ENCODE data around the gene NAA15.
"Not testable (repeated sequence)": the region's sequence is repeated elsewhere in the genome, so short reads cannot be mapped to it uniquely, and the experiment has no call there.

NAA15 gene

DNA sequence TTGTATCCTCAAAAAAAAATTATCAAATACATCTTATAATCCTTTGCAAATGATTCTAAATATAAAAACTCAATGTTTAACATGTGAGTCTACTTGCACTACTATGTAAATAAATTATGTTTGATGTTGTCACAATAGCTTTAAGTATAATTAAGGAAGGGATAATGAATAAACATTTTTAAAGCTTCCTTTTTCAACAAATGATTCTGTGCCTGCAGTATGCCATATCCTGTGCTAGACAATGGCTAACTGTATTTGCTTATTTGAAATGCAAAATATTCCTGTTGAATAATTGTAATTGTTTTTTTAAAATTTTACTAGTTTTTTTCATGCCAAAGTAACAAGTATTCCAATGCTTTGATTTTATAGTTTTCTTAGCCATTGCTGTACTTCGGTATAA, 60.0 kb downstream of the NAA15 start:
- no peak for DNase-seq (ENCODE audit: low read depth in 3 of 3)

DNA sequence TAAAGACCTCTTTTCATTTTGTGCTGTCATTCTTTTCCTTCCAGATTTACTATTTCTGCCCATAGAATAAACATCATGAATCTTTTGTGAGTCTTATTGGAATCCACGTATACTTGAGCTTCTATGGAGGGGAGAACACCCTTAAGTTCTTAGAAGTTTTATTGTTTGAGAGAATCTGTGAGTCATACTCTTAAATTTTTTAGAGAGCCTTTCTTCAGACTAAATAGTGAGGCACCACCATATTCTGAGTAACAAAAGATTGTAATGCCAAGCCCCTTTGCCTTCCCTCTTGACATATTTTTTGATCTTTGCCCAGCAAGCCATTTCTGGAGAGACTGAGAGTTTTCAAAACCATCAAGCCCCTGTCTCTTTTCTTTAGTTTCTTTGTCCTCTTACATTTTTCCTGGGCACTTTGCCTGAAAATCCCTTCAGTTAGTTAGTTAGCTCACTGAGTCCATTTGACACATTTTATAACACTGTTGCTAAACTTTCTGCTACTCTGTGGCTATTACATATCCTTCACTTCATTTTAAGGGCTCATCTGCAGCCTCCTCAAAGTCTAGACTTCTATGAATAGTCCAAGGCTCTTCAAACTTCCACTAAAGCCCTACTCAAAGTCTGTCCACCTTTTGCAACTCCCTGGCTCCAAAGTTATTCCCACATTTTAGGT, 66.3 kb downstream of the NAA15 start:
- DNase-seq (ENCODE audit: low read depth in 3 of 3) = no peak

DNA sequence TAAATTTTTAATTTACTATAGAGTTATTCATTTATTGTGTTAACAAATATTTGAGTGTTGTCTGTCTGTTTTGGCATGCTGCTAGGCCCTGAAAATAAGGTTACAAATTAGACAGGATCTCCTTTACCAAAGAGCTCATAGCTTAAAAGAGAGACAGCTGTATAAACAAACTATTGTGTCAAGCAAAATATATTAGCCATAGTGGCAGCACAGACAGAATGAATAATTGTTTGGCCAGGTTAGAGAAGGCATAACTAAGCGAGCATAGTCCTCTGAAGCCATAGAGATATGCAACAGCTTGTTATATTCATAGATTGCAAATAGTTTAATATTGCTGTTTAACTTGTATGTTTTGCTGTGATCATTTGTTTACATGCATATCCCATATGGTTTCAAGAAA, 67.7 kb downstream of the NAA15 start:
- DNase-seq (ENCODE audit: low read depth in 3 of 3) = no peak

DNA sequence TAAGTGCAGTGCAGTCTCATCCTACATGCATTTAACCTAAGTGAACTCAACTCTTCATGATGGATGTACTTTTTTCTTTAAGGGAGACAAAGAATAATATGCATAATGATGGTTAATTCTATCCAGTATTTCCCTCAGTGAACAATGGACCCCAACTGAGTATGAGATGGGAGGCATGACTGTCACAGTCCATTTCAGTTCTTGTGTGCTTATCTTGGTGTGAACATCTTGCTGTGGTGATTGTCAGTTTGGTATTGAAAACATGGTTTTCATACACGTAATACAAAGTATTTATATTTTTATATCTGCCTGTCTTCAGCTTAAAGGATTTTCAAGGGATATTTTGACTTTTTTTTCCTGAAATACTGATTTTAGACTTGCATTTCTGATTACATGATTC, 72.9 kb downstream of the NAA15 start:
- DNase-seq (ENCODE audit: low read depth in 3 of 3) = no peak

DNA sequence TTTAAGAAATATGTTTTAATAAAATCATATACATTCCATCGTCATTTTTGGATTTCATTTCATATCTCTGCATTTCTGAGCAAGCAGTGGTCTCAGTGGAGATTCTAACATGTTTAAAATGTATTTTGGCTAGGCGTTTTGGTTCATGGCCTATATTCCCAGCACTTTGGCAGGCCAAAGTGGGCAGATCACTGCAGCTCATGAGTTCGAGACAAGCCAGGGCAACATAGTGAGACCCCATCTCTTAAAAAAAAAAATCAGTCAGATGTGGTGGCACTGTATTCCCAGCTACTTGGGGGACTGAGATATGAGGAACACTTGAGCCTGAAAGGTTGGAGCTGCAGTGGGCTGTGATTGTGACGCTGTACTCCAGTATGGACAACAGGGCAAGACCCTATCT, 85.1 kb downstream of the NAA15 start:
- no peak for DNase-seq (ENCODE audit: low read depth in 3 of 3)

DNA sequence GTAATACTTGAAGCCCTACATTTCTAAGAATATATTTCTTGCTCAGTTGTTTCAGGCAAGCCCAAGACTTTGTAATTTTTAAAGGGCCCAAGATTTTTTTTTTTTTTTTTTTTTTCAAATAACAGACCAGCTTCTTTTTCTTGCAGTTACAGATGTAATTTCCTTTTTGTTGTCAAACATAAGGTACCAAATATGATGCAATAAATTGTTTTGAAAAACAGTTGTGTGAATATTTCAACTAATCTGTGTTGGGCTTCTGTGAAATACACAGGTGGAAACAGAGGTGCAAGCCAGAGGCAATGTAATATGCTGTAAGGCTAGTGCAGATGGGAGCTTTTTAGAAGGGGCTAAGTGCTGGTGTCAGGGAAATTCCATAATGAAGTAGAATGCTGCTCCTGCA, 87.8 kb downstream of the NAA15 start:
- no peak for DNase-seq (ENCODE audit: low read depth in 3 of 3)

DNA sequence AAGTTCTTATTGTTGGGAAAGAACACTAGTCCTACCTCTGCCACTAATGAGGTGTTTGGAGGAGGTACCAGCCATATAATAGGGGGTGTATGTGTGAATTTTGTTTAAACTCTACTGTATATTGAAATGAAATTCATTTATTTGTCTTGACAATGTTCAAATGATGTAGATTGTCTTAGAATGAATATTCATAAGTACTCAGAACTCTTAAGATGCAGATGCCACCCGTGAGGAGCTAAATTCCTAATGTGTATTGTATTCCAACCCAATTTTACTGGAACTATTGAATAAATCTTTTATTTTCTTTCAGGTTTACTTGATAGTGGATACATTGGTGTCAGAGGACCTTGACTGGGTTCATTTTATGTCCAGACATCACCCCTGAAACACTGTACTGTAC, 88.7 kb downstream of the NAA15 start:
- DNase-seq (ENCODE audit: low read depth in 3 of 3) = no peak

DNA sequence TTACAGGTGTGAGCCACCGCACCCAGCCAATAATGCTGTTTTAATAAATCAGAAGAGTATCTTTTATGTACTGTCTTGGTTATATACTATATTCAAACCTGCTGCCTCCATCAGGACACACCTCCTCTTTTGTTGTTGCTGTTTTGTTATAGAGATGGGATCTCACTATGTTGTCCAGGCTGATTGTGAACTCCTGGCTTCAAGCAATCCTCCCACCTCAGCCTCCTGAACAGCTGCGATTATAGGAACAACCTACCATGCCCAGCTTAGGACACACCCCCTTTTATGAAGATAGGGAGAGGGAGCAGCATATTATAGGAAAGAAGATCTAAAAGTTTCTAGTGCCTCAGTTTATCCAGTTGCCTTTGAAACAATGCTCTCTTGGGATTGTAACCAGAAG, 90.4 kb downstream of the NAA15 start:
- no peak for DNase-seq (ENCODE audit: low read depth in 3 of 3)

DNA sequence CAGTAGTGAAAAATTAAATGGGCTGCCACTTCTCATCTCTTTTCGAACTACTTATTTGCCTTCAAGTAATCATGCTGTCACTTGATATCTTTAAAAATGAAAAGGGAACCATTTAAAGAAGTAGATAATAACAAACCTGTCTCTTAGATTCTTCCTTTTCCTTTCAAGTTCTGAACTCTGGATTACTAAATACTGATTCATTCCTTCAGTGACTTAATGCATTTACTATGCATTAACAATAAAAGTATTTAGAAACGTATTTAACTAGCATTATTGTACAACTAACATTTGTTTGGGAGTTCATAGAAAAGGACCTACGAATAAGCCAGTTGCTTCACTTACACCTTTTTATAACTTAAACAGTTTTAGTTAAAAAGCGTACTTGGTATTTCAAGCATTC, 91.5 kb downstream of the NAA15 start:
- no peak for DNase-seq (ENCODE audit: low read depth in 3 of 3)

DNA sequence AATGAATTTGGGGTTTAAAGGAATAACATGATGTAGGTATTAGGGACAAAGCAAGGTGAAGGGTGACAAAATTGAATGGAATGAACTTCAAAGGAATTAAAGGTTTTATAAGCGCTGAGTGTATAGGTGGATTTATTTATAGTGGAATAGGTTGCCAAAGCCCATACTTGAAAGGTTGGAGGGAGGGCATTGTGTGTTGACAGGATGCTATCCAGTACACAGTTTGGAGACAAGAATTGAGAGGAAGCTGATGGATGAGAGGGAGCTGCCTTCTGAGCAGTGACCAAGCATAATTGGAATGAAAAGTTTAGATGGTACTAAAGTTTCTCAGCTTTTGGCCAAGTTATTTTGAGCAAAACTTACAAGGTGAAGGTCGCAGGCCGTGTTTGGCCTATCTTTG, 100.1 kb downstream of the NAA15 start:
- no peak for DNase-seq (ENCODE audit: low read depth in 3 of 3)

DNA sequence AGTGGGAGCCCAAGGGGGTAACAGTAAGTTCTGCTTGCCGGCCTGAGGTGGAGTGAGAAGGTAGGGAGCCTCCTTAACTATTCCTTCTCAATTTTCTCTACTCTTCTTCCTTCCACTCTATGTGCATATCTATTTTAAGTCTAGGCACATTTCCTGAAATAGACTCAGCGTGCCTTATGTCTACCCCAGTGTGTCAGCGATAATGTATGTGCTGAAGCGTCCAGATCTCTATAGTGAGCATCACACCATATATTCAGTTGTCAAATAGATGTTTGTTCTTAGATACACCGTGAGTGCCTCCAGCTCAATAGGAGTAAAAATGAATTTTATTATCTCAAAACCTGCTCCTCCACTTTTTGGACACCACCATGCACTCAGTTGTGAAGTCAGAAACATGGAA, 101.1 kb downstream of the NAA15 start:
- DNase-seq (ENCODE audit: low read depth in 3 of 3) = no peak

DNA sequence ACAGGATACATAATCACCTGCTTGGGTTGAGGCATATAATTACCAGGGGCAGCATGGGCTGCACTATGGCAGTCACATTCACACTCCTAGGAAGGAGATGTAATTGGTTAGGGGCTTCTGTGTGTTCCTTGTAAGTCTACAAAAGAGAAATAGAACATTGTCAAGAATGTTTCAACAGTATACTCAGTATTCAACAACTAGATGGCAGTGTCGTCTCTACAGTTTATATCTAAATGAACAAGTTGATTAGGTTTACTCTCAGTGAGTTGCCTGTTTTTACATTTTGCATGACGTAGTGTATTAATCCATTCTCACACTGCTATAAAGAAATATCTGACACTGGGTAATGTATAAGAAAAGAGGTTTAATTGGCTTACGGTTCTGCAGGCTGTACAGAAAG, 102.2 kb downstream of the NAA15 start:
- no peak for DNase-seq (ENCODE audit: low read depth in 3 of 3)

DNA sequence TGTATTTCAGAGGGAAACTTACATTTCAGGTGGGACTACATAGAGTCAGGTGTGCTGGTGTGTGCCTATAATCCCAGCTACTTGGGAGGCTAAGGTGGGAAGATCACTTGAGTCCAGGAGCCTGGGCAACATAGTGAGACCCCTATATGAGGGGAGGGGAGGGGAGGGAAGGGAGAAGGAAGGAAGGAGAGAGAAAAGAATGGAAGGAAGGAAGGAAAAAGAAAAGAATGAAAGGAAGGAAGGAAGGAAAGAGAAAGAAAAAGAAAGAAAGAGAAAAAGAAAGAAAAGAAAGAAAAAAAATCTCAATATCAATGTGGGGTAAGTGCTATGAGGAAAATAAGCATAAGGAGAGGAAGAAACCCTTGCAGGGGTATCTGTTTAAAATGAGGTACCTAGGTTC, 109.0 kb downstream of the NAA15 start:
- DNase-seq (ENCODE audit: low read depth in 3 of 3) = no peak

DNA sequence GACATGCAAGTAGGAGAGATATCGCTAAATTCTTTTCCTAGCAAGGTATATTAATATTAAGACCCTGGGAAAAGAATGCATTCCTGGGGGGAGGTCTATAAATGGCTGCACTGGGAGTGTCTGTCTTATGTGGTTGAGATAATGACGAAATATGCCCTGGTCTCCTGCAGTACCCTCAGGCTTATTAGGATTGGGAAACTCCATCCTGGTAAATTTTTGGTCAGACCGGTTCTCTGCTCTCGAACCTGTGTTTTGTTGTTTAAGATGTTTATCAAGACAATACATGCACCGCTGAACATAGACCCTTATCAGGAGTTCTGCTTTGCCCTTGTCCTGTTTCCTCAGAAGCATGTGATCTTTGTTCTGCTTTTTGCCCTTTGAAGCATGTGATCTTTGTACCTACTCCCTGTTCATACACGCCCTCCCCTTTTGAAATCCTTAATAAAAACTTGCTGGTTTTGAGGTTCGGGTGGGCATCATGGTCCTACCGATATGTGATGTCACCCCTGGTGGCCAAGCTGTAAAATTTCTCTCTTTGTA, 113.4 kb downstream of the NAA15 start:
- DNase-seq (ENCODE audit: low read depth in 3 of 3) = not testable (repeated sequence)

DNA sequence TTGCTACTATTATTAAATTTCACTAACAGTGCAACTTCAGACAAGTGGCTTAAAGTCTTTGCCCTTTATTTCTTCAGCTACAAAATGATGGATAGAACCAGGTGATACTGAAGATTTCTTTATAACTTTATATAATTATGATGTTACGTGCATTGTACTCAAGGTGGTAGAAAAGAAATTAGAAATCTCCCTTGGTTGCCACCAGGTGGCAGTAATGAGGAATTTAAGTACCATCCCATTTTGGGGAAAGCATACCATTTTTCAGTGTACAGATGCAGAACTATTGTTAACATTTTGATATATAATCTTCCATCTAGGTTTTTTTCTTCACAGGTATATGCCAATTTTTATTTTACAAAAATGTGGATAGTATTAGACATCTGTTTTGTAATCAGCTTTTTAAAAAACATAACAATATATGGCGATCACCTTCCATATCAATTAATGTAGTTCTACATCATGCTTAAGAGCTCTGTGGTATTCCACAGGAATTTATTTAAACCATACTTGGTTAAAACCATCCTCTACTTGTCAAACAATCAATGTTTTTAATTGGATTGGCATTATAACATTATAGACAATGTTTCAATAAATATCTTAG, 114.9 kb downstream of the NAA15 start:
- no peak for DNase-seq (ENCODE audit: low read depth in 3 of 3)

DNA sequence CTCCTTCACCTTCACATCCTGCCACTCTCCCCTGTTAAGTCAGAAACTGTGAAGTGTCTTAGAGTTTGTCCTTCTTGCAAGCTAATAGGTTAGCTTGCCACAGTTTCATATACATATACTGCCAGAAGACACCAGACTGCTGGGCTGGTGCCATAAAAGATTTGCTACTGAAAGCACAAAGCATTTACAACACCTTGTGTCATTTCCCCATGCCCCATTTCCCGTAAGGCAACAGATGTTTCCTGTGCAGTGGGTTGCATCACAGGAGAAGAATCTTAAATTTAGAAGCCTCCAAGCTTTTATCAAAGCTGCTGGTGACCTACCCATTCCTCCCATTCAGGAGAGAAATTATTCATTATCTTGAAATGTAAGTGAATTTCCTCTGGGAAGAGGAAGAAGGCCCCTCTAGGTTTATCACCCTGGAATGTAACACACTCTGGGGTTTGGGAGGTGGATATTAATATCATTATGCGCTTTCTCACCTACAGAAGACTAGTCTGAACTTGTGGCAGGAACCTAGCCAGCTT, 118.1 kb downstream of the NAA15 start:
- DNase-seq (ENCODE audit: low read depth in 3 of 3) = no peak

DNA sequence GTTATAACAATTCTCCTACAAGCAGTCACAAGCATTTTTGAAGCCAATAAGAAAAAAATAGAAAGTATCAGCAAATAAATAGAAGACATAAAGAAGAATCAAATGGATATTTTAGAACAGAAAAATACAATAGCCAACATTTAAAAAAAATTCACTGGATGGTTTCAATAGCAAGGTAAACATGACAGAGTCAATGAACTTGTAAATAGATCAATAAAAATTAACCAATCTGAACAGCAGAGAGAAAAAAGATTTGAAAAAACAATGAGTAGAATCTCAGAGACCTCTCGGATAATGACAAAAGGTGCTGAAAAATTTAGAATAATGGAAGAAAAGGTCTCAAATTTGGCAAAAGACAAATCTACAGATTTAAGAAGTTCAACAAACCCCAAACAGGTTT, 119.3 kb downstream of the NAA15 start:
- DNase-seq (ENCODE audit: low read depth in 3 of 3) = no peak

DNA sequence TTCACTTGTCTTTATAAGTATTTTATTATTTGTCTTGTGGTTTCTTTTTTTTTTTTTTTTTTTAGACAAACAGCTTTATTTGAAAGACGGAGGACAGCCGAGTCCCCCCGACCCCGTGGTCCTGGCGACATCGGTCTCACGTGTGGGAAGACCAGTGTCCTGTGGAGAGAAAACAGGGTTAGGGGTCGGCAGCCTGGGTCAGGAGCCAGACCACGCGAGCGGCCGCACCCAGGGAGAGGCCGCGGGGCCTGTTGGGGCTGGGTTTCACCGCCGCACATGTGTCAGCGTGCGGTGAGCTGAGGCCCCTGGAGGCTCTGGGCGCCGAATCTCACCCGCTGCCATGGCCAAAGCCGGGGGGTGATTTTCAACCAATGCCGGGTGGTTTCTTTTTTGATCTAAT, 134.8 kb downstream of the NAA15 start:
- DNase-seq (ENCODE audit: low read depth in 3 of 3) = no peak

DNA sequence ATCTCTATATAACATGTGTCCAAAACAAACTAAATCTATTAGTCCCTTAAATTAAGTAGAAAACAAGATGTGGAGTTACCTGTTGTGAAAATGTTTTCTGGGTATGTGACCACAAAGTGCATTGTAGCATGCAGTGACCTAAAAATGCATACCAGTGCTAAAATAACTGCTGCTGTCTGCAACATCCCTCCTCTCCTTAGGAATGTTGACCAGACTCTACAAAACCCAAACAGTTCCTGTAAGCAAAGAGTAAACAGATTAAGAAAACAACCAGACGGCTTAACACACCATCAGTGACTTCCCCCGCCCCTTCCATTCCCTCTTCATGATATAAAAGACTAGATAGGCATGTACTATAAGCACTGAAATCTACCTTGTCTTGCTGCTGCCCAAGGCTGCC, 136.8 kb downstream of the NAA15 start:
- no peak for DNase-seq (ENCODE audit: low read depth in 3 of 3)

DNA sequence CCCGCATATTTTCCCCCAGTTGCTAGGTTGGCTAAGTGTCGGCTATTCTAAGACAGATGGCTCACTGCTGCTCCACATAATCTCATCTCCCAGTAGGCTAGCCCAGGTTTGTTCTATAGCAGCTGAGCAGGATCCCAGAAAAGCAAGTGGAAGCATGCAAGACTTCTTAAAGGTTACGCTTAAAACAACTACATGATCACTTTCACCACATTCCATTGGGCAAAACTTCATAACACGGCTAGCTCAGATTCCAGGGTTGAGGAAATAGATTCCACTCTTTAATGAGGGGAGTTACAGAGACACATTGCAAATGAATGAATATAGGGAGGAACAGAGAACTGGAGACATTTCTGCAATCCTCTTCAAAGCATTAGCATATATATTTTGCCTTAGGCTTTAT, 139.7 kb downstream of the NAA15 start:
- DNase-seq (ENCODE audit: low read depth in 3 of 3) = no peak

DNA sequence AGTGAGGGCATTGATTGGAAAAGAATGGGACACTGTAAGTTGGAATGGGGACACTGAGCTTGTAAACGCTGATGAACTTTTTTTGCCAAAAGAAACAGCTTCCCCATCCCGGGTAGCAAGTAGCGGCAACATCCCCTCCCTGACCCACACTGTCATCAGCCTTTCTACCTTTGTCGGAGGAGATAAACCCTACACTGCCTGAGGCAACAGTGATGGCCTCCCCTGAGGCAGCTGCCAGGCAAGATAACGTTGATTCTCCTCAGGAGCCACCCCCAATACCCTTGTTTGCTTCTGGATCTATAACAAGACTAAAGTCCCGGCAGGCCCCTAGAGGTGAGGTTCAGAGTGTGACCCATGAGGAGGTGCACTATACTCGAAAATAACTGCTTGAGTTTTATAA, 142.4 kb downstream of the NAA15 start:
- DNase-seq (ENCODE audit: low read depth in 3 of 3) = no peak

DNA sequence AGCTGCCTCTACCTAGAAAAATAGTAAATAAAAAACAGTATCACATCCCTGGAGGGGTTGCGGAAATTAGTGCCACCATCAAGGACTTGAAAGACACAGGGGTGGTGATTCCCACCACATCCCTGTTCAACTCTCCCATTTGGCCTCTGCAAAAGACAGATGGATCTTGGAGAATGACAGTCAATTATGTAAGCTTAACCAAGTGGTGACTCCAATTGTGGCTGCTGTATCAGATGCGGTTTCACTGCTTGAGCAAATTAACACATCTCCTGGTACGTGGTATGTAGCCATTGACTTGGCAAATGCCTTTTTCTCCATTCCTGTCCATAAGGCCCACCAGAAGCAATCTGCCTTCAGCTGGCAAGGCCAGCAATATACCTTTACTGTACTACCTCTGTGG, 143.6 kb downstream of the NAA15 start:
- DNase-seq (ENCODE audit: low read depth in 3 of 3) = not testable (repeated sequence)

DNA sequence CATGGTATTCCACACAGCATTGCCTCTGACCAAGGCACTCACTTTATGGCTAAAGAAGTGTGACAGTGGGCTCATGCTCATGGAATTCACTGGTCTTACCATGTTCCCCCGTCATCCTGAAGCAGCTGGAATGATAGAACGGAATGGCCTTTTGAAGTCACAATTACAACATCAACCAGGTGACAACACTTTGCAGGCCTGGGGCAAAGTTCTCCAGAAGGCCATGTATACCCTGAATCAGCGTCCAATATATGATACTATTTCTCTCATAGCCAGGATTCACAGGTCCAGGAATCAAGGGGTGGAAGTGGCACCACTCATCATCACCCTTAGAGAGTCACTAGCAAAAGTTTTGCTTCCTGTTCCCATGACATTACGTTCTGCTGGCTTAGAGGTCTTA, 145.8 kb downstream of the NAA15 start:
- not testable (repeated sequence) for DNase-seq (ENCODE audit: low read depth in 3 of 3)

DNA sequence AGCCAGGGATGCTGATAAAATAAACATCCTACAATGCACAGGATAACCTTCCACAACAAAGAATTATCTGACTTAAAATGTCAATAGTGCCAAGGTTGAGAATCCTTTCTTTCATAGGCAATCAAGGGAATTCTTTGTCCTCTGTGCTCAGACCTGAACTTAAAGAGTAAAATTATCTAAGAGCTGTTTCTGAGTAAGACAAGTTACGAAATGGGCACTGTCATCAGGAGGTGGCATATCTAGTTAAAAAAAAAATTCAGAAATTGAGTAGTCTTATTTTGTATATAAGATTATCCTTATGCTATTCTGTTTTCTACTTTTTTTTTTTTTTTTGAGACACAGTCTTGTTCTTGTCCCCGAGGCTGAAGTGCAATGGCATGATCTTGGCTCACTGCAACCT, 149.3 kb downstream of the NAA15 start:
- no peak for DNase-seq (ENCODE audit: low read depth in 3 of 3)

Data from stimulated activated CD4-positive, alpha-beta T cell treated with anti-CD3 and anti-CD28 coated beads, TNF-alpha, amount 100 ng/mL, for 24 hours (primary cell).